ENCODE measurements around the gene UCP3.

UCP3 gene

DNA sequence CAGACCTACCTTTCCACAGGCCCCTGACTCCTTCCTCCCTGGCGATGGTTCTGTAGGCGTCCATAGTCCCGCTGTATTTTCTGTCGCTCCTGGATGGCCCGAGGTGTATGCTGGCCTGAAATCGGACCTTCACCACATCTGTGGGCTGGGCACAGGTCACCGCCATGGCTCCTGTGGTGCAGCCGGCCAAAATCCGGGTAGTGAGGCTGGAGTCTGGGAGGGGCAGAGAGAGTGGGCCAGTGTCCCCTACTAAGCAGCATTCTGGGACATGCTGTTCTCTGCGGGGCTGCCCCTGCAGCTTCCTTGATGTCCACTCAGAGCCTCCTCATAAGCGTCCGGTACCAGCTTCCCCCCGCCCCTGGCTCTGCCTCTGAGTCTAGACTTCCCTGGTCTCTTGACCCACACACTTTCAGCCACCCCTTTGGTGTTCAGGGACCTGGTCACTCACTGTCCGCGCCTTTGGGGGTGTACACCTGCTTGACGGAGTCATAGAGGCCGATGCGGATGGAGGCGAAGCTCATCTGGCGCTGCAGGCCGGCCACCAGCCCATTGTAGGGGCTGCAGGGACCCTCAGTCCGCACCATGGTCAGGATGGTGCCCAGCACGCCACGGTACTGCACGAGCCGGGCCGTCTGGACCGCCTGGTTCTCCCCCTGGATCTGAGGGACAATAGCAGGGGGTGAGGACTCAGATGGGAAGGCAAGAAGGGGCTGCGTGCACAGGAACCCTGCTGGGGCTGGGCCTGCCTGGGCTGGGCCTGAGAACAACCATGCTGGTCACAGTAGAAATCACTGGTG is 3.0 kb downstream of the UCP3 start:
- Histone ChIP-seq H3K9ac (ENCODE audit: low read length) (no peak overlapping the region), H3K18ac (ENCODE audit: low read depth in 1 of 2, low read length in 2 of 2) (no peak overlapping the region), H4K8ac (ENCODE audit: low read length) (no peak overlapping the region), H3K79me1 (replicated peaks; ENCODE audit: low read length, poor library complexity, severe bottlenecking) (no peaks in the 10 kb centered on the region), H3K36me3 (ENCODE audit: control insufficient read depth in 1 of 2, insufficient read depth in 2 of 2, low read depth in 1 of 2, low read length in 2 of 2) (peaks cover 26 to 49% of the 10 kb centered on the region in 2 experiments), H2BK12ac (ENCODE audit: low read length in 2 of 2) (no peak overlapping the region), H3K9me3 (ENCODE audit: control insufficient read depth, low read length) (no peaks in the 10 kb centered on the region), H3K4me3 (ENCODE audit: insufficient read depth in 1 of 2, low read depth in 1 of 2, low read length in 2 of 2) (no peak overlapping the region), H3K4ac (ENCODE audit: low read depth in 1 of 2, low read length in 2 of 2) (no peak overlapping the region), H3K14ac (ENCODE audit: low read length in 2 of 2) (peak overlapping the region in 1 of 2 experiments; percentile 9), H2BK5ac (ENCODE audit: low read depth, low read length, poor library complexity, severe bottlenecking) (no peak overlapping the region), H2AFZ (ENCODE audit: low read depth, low read length) (no peak overlapping the region), H2BK120ac (ENCODE audit: low read depth, low read length) (no peak overlapping the region), H2BK15ac (ENCODE audit: low read depth, poor library complexity, severe bottlenecking) (no peak overlapping the region), H3K27me3 (ENCODE audit: control insufficient read depth in 1 of 2, insufficient read depth in 1 of 2, low read length in 2 of 2) (no peaks in the 10 kb centered on the region), H3K23ac (ENCODE audit: low read length in 2 of 2) (no peak overlapping the region), H3K4me2 (ENCODE audit: low read length, poor library complexity, severe bottlenecking) (no peak overlapping the region), H3K4me1 (ENCODE audit: control insufficient read depth, insufficient read depth, low read depth, low read length) (no peaks in the 10 kb centered on the region), H4K91ac (ENCODE audit: low read length) (no peak overlapping the region), H3K27ac (ENCODE audit: low read length, poor library complexity, severe bottlenecking) (no peak overlapping the region), H2AK5ac (ENCODE audit: low read length, severe bottlenecking) (no peak overlapping the region)
- WGBS: 99% methylated on average over 29 of the region's 29 CpGs
- DNase-seq: no peak

DNA sequence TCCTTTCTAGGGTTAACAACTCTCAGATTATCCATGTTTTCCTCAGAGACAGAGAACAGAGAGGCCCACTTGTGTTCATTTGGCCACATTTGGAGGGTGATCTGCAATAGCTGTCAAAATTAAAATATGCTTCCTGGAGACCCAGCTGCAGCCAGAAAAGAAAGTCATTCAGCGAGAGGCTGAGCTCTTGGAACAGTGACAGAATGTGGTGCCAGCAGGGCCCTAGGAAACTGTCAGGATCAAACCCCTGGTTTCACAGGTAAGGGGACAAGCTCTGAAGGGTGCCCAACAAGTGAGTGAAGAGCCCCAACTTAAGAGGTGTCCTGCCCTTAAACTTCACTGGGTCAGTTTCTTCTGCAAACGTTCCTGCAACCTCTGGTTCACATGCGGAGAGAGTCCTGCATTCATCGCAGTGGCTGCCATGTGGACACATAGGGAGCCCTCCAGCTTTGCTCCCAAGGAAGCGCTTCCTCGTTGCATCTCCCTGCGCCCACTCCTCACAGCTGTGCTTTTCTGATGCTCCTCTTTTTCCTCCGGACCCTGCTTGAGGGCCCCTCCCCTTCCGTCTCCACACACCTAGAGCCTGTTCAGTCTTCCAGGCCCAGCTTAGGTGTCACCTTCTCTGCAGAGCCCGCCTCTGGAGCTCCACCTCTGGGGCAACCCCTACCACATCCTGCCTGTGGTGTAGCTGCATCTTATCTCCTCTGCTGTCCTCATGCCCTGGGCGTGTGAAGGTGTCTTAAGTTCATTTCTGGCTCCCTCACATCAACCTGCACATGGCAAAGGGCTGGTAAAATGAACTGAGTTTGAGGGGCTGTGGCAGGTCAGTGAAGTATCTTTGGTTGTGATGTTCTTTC is 3.9 kb downstream of the UCP3 start:
- no peaks in the 10 kb centered on the region for H3K79me1 ChIP-seq (replicated peaks; ENCODE audit: low read length, poor library complexity, severe bottlenecking)
- no peak overlapping the region for H4K91ac ChIP-seq (ENCODE audit: low read length)
- H2BK12ac ChIP-seq (ENCODE audit: low read length in 2 of 2): no peak overlapping the region
- no peaks in the 10 kb centered on the region for H3K4me1 ChIP-seq (ENCODE audit: control insufficient read depth, insufficient read depth, low read depth, low read length)
- H3K9me3 ChIP-seq (ENCODE audit: control insufficient read depth, low read length): no peaks in the 10 kb centered on the region
- H3K14ac ChIP-seq (ENCODE audit: low read length in 2 of 2): no peak overlapping the region
- peaks cover 26 to 44% of the 10 kb centered on the region in 2 experiments for H3K36me3 ChIP-seq (ENCODE audit: control insufficient read depth in 1 of 2, insufficient read depth in 2 of 2, low read depth in 1 of 2, low read length in 2 of 2)
- H3K4me3 ChIP-seq (ENCODE audit: insufficient read depth in 1 of 2, low read depth in 1 of 2, low read length in 2 of 2): no peak overlapping the region
- H2AK5ac ChIP-seq (ENCODE audit: low read length, severe bottlenecking): no peak overlapping the region
- no peak overlapping the region for H2BK5ac ChIP-seq (ENCODE audit: low read depth, low read length, poor library complexity, severe bottlenecking)
- no peak overlapping the region for H3K18ac ChIP-seq (ENCODE audit: low read depth in 1 of 2, low read length in 2 of 2)
- no peak overlapping the region for H2BK15ac ChIP-seq (ENCODE audit: low read depth, poor library complexity, severe bottlenecking)
- no peak overlapping the region for H2AFZ ChIP-seq (ENCODE audit: low read depth, low read length)
- no peak overlapping the region for H4K8ac ChIP-seq (ENCODE audit: low read length)
- H3K27ac ChIP-seq (ENCODE audit: low read length, poor library complexity, severe bottlenecking): no peak overlapping the region
- no peak overlapping the region for H2BK120ac ChIP-seq (ENCODE audit: low read depth, low read length)
- no peak overlapping the region for H3K4me2 ChIP-seq (ENCODE audit: low read length, poor library complexity, severe bottlenecking)
- no peak overlapping the region for H3K9ac ChIP-seq (ENCODE audit: low read length)
- 79% methylated on average over 11 of the region's 11 CpGs for WGBS
- peak overlapping the region in 1 of 2 experiments; percentile 19 for H3K23ac ChIP-seq (ENCODE audit: low read length in 2 of 2)
- DNase-seq: no peak
- H3K4ac ChIP-seq (ENCODE audit: low read depth in 1 of 2, low read length in 2 of 2): no peak overlapping the region
- no peaks in the 10 kb centered on the region for H3K27me3 ChIP-seq (ENCODE audit: control insufficient read depth in 1 of 2, insufficient read depth in 1 of 2, low read length in 2 of 2)

DNA sequence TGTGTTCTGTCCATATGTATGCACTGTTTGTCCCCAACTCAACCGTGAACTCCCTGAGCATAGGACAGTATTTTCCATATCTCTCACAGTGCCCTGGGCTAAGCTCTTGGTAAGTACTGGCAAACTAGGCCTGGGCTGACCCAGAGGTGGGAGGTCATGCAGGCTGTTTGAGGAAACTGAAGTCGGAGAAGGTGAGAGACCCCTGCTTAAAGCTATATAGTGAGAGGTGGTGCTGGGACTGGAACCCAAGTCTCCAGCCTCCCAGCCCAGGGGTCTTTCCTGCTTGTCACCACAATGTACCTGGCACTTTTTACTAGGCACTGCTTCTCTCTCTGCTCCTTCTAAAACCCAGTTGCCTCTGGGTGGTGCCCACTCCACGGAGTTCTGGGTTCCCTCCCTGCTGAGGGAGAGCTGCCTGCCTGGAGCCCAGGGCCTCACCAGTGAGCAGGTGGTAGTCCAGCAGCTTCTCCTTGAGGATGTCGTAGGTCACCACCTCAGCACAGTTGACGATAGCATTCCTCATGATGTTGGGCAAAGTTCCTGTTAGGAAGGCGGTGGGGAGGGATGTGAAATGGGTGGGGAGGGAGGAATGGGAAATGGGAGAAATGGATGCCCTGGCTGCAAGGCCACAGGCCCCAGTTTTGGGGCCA is 4.7 kb downstream of the UCP3 start:
- Histone ChIP-seq H4K8ac (ENCODE audit: low read length) (no peak overlapping the region), H3K9ac (ENCODE audit: low read length) (no peak overlapping the region), H2AK5ac (ENCODE audit: low read length, severe bottlenecking) (no peak overlapping the region), H3K14ac (ENCODE audit: low read length in 2 of 2) (no peak overlapping the region), H2BK5ac (ENCODE audit: low read depth, low read length, poor library complexity, severe bottlenecking) (no peak overlapping the region), H3K27ac (ENCODE audit: low read length, poor library complexity, severe bottlenecking) (no peak overlapping the region), H3K4ac (ENCODE audit: low read depth in 1 of 2, low read length in 2 of 2) (no peak overlapping the region), H3K79me1 (replicated peaks; ENCODE audit: low read length, poor library complexity, severe bottlenecking) (no peaks in the 10 kb centered on the region), H2AFZ (ENCODE audit: low read depth, low read length) (no peak overlapping the region), H3K9me3 (ENCODE audit: control insufficient read depth, low read length) (no peaks in the 10 kb centered on the region), H3K23ac (ENCODE audit: low read length in 2 of 2) (no peak overlapping the region), H3K27me3 (ENCODE audit: control insufficient read depth in 1 of 2, insufficient read depth in 1 of 2, low read length in 2 of 2) (no peaks in the 10 kb centered on the region), H3K4me3 (ENCODE audit: insufficient read depth in 1 of 2, low read depth in 1 of 2, low read length in 2 of 2) (no peak overlapping the region), H3K4me1 (ENCODE audit: control insufficient read depth, insufficient read depth, low read depth, low read length) (peaks cover 2% of the 10 kb centered on the region), H3K18ac (ENCODE audit: low read depth in 1 of 2, low read length in 2 of 2) (no peak overlapping the region), H2BK12ac (ENCODE audit: low read length in 2 of 2) (no peak overlapping the region), H3K36me3 (ENCODE audit: control insufficient read depth in 1 of 2, insufficient read depth in 2 of 2, low read depth in 1 of 2, low read length in 2 of 2) (peaks cover 26 to 44% of the 10 kb centered on the region in 2 experiments), H2BK15ac (ENCODE audit: low read depth, poor library complexity, severe bottlenecking) (no peak overlapping the region), H2BK120ac (ENCODE audit: low read depth, low read length) (no peak overlapping the region), H3K4me2 (ENCODE audit: low read length, poor library complexity, severe bottlenecking) (no peak overlapping the region), H4K91ac (ENCODE audit: low read length) (no peak overlapping the region)
- DNase-seq: no peak
- WGBS: 95% methylated on average over 5 of the region's 6 CpGs

DNA sequence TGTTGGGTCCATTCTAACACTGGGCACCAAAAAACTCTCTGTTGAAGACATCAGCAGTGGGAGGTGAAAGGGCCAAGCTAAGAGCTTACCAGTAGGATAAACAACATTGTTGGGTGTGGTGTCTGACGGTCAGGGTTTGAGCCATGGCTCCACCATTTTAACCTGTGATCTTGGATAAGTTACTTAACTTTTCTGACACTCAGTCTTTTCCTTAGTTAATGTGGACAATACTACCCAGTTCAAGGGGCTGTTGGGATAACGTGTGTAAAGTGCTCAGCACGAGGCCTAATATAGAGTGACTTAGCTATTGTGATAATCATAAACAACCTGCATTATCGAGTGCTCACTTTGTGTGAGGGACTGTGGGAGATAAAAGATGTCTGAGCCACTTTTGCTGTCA is 6.1 kb downstream of the UCP3 start:
- Histone ChIP-seq H3K36me3 (ENCODE audit: control insufficient read depth in 1 of 2, insufficient read depth in 2 of 2, low read depth in 1 of 2, low read length in 2 of 2) (peaks cover 26 to 36% of the 10 kb centered on the region in 2 experiments), H3K4me2 (ENCODE audit: low read length, poor library complexity, severe bottlenecking) (no peak overlapping the region), H3K9me3 (ENCODE audit: control insufficient read depth, low read length) (no peaks in the 10 kb centered on the region), H3K14ac (ENCODE audit: low read length in 2 of 2) (no peak overlapping the region), H3K79me1 (replicated peaks; ENCODE audit: low read length, poor library complexity, severe bottlenecking) (no peaks in the 10 kb centered on the region), H3K23ac (ENCODE audit: low read length in 2 of 2) (no peak overlapping the region), H2BK5ac (ENCODE audit: low read depth, low read length, poor library complexity, severe bottlenecking) (no peak overlapping the region), H4K8ac (ENCODE audit: low read length) (no peak overlapping the region), H2BK12ac (ENCODE audit: low read length in 2 of 2) (no peak overlapping the region), H3K4me3 (ENCODE audit: insufficient read depth in 1 of 2, low read depth in 1 of 2, low read length in 2 of 2) (no peak overlapping the region), H2BK120ac (ENCODE audit: low read depth, low read length) (no peak overlapping the region), H3K4me1 (ENCODE audit: control insufficient read depth, insufficient read depth, low read depth, low read length) (peaks cover 2% of the 10 kb centered on the region), H2AK5ac (ENCODE audit: low read length, severe bottlenecking) (no peak overlapping the region), H3K4ac (ENCODE audit: low read depth in 1 of 2, low read length in 2 of 2) (no peak overlapping the region), H3K18ac (ENCODE audit: low read depth in 1 of 2, low read length in 2 of 2) (no peak overlapping the region), H3K9ac (ENCODE audit: low read length) (no peak overlapping the region), H2BK15ac (ENCODE audit: low read depth, poor library complexity, severe bottlenecking) (no peak overlapping the region), H2AFZ (ENCODE audit: low read depth, low read length) (no peak overlapping the region), H4K91ac (ENCODE audit: low read length) (no peak overlapping the region), H3K27me3 (ENCODE audit: control insufficient read depth in 1 of 2, insufficient read depth in 1 of 2, low read length in 2 of 2) (no peaks in the 10 kb centered on the region), H3K27ac (ENCODE audit: low read length, poor library complexity, severe bottlenecking) (no peak overlapping the region)
- DNase-seq: no peak
- 100% methylated on average over 3 of the region's 4 CpGs for WGBS

Data from mesenchymal stem cell (in vitro differentiated cells and primary cell).